Panc1 (cell line): ENCODE results near the gene MOB1A. TPM values are rescaled to one million over a fixed set of nuclear protein-coding genes. Genes with fewer than 3 reads are reported as not detected.
A peak's percentile ranks its signal among the peaks of the same experiment; 100 is the strongest.
"Not testable (repeated sequence)": the region's sequence is repeated elsewhere in the genome, so short reads cannot be mapped to it uniquely, and the experiment has no call there.

Experiments
- ATAC-seq: fragments of 200-7000 bp; cut with Tn5 transposase; 2 replicates; pipeline ENCODE4 v1.9.1; 2020; ENCODE audit warnings: mild to moderate bottlenecking, moderate library complexity
- BruUV-seq: library from RNA; stranded (reverse); fragments of 400-500 nt; replicated peaks from 2 replicates; lab custom pipeline; 2021; lab: Mats Ljungman, UMichigan
- CTCF ChIA-PET: fragments of 300-600 bp; sonication (Branson Sonifier 250); formaldehyde crosslinking; loops from one replicate; lab custom pipeline; 2022; ENCODE audit warnings: antibody characterized with exemption; lab: Charles Lee
- POLR2A ChIA-PET: fragments of 300-600 bp; sonication (Branson Sonifier 250); formaldehyde crosslinking; loops from one replicate; lab custom pipeline; 2022; ENCODE audit warnings: antibody characterized with exemption; lab: Charles Lee
- DNase-seq: peaks from one replicate; pipeline ENCODE4 v3.0.0-alpha.2; 2010; ENCODE audit warnings: low read depth, low spot score
- H3K27ac ChIP-seq: 2 replicates; pipeline ENCODE4 v1.5.1; 2011; ENCODE audit warnings: mild to moderate bottlenecking, low read length, inconsistent platforms
- H3K27me3 ChIP-seq: fragments of 200-500 bp; sonication (Bioruptor generic); 2 replicates; pipeline ENCODE4 v1.6.0; 2014; ENCODE audit warnings: low read length, inconsistent platforms; ENCODE audit not compliant: control insufficient read depth, insufficient read depth
- H3K36me3 ChIP-seq: fragments of 200-500 bp; sonication (Bioruptor generic); 2 replicates; pipeline ENCODE4 v1.5.1; 2014; ENCODE audit warnings: inconsistent platforms, mild to moderate bottlenecking, low read length, moderate library complexity; ENCODE audit not compliant: control insufficient read depth, insufficient read depth
- H3K4me1 ChIP-seq: 2 replicates; pipeline ENCODE4 v1.5.1; 2011; ENCODE audit warnings: inconsistent platforms, mild to moderate bottlenecking, low read length, moderate library complexity; ENCODE audit not compliant: control insufficient read depth, insufficient read depth
- H3K4me3 ChIP-seq, 2 experiments: 2 replicates each; pipeline ENCODE4 v1.5.1; 2011 to 2012; ENCODE audit warnings: low read depth in 2 of 2, low read length in 2 of 2, mild to moderate bottlenecking in 2 of 2, inconsistent platforms in 1 of 2, moderate library complexity in 1 of 2
- H3K9me3 ChIP-seq: fragments of 200-500 bp; sonication (Bioruptor generic); 2 replicates; pipeline ENCODE4 v1.5.1; 2014; ENCODE audit warnings: low read depth, mild to moderate bottlenecking, inconsistent platforms, low read length, moderate library complexity; ENCODE audit not compliant: control insufficient read depth, insufficient read depth
- POLR2AphosphoS5 ChIP-seq: IDR thresholded peaks from 2 replicates; pipeline ENCODE4 v1.6.1; 2012; ENCODE audit warnings: mild to moderate bottlenecking, low read depth, low read length, moderate library complexity
- SIN3A ChIP-seq: IDR thresholded peaks from 2 replicates; pipeline ENCODE4 v1.6.1; 2012; ENCODE audit warnings: low read depth, mild to moderate bottlenecking, low read length, moderate library complexity, borderline replicate concordance; ENCODE audit not compliant: insufficient read depth
- TCF7L2 ChIP-seq: IDR thresholded peaks from 2 replicates; pipeline ENCODE4 v1.6.1; 2011; ENCODE audit warnings: mild to moderate bottlenecking, low read depth, low read length, inconsistent platforms
- in situ Hi-C: cut with HindIII; loops from 2 replicates; pipeline ENCODE4 v1.10.0; 2016; ENCODE audit warnings: low sequenced_read_pairs, low pct_unique_long_range_greater_than_20kb
- intact Hi-C: fragments of 100-400 bp; cut with micrococcal nuclease; formaldehyde crosslinking; loops from one replicate; pipeline ENCODE4 v1.10.0; 2022; ENCODE audit not compliant: unreplicated experiment
- total RNA-seq: library from RNA; stranded (reverse); gene quantifications from one replicate; pipeline ENCODE4 v1.2.1, GENCODE V29; 2021; ENCODE audit not compliant: unreplicated experiment
- TF ChIP-seq, protein P1 (sequence below), 2 experiments: IDR thresholded peaks; 2 replicates each; pipeline ENCODE4 v1.6.1; 2011 to 2012; ENCODE audit warnings: low read depth in 2 of 2, control low read depth in 1 of 2, low read length in 1 of 2, mild to moderate bottlenecking in 1 of 2, moderate library complexity in 1 of 2; ENCODE audit not compliant: insufficient read depth in 1 of 2
- TF ChIP-seq, protein P2 (sequence below): fragments of 450-650 bp; IDR thresholded peaks from 2 replicates; pipeline ENCODE4 v1.5.1; 2017; ENCODE audit warnings: mild to moderate bottlenecking

Gene MOB1A
- total RNA-seq, 1 experiment from 2014 or later, result 184 TPM

DNA sequence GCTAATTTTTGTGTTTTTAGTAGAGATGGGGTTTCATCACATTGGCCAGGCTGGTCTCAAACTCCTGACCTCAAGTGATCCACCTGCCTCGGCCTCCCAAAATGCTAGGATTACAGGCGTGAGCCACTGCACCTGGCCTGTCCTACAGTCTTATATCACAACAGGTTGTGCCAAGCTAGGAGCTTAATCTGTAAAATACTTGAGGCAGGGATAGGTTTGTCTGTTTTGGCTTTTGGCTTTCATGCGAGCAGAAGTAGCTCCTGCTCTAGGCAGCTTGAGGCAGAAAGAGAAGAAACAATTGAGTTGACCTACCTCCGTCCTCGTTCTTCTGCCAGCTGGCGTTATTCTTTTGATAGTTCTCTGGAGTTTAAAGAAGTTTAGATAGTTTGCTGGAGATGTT is 37.1 kb upstream of the MOB1A start:
- POLR2A ChIA-PET, in situ Hi-C loops, H3K9me3 ChIP-seq, H3K27ac ChIP-seq, H3K27me3 ChIP-seq, CTCF ChIA-PET, BruUV-seq, ATAC-seq, DNase-seq, intact Hi-C loops, H3K4me1 ChIP-seq, H3K4me3 ChIP-seq: not testable (repeated sequence)
- H3K36me3 ChIP-seq, result peaks cover 50% of the 10 kb centered on the region

DNA sequence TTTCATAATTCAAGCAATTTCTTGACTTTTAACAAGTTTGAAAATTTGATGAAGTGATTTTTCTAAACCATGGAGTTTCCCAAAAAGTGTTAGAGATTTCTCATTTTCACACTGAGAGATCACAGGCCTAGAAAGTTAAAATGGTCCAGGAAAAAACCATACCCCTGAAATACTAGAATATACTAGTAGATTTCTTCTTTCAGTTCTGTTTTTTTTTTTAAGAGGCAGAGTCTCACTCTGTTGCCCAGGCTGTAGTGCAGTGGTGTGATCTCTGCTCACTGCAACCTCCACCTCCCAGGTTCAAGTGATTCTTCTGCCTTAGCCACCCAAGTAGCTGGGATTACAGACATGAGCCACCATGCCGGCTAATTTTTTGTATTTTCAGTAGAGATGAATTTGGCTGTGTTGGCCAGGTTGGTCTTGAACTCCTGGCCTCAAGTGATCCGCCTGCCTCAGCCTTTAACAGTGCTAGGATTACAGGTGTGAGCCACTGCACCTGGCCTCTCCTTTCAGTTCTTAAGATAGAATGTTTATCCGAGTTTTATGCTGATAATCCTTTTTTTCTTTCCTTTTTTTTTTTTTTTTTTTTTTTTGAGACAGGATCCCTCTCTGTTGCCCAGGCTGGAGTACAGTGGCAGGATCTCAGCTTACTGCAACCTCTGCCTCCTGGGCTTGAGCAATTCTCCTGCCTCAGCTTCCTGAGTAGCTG is 34.2 kb upstream of the MOB1A start:
- Histone ChIP-seq H3K36me3 (peaks cover 53% of the 10 kb centered on the region), H3K27me3 (no peaks in the 10 kb centered on the region), H3K9me3 (no peaks in the 10 kb centered on the region), H3K27ac (no peak overlapping the region), H3K4me1 (peaks cover 23% of the 10 kb centered on the region), H3K4me3 (no peak overlapping the region)
- ChIA-PET CTCF (interaction anchor here (0.7 kb wide), 1 partner anchor 178 kb away, joined by 9 read pairs; no protein-coding TSS in a partner anchor), POLR2A (no interaction called here)
- no peak for TF ChIP-seq POLR2AphosphoS5
- TF ChIP-seq, protein P1, sequence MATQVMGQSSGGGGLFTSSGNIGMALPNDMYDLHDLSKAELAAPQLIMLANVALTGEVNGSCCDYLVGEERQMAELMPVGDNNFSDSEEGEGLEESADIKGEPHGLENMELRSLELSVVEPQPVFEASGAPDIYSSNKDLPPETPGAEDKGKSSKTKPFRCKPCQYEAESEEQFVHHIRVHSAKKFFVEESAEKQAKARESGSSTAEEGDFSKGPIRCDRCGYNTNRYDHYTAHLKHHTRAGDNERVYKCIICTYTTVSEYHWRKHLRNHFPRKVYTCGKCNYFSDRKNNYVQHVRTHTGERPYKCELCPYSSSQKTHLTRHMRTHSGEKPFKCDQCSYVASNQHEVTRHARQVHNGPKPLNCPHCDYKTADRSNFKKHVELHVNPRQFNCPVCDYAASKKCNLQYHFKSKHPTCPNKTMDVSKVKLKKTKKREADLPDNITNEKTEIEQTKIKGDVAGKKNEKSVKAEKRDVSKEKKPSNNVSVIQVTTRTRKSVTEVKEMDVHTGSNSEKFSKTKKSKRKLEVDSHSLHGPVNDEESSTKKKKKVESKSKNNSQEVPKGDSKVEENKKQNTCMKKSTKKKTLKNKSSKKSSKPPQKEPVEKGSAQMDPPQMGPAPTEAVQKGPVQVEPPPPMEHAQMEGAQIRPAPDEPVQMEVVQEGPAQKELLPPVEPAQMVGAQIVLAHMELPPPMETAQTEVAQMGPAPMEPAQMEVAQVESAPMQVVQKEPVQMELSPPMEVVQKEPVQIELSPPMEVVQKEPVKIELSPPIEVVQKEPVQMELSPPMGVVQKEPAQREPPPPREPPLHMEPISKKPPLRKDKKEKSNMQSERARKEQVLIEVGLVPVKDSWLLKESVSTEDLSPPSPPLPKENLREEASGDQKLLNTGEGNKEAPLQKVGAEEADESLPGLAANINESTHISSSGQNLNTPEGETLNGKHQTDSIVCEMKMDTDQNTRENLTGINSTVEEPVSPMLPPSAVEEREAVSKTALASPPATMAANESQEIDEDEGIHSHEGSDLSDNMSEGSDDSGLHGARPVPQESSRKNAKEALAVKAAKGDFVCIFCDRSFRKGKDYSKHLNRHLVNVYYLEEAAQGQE (IDR thresholded peaks at IDR 0.05; ENCODE audit: insufficient read depth in 1 of 2, low read depth in 2 of 2, low read length in 1 of 2), result no peak
- no peak for TF ChIP-seq TCF7L2
- TF ChIP-seq, protein P2, sequence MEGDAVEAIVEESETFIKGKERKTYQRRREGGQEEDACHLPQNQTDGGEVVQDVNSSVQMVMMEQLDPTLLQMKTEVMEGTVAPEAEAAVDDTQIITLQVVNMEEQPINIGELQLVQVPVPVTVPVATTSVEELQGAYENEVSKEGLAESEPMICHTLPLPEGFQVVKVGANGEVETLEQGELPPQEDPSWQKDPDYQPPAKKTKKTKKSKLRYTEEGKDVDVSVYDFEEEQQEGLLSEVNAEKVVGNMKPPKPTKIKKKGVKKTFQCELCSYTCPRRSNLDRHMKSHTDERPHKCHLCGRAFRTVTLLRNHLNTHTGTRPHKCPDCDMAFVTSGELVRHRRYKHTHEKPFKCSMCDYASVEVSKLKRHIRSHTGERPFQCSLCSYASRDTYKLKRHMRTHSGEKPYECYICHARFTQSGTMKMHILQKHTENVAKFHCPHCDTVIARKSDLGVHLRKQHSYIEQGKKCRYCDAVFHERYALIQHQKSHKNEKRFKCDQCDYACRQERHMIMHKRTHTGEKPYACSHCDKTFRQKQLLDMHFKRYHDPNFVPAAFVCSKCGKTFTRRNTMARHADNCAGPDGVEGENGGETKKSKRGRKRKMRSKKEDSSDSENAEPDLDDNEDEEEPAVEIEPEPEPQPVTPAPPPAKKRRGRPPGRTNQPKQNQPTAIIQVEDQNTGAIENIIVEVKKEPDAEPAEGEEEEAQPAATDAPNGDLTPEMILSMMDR, result no peak
- no peak for TF ChIP-seq SIN3A
- in situ Hi-C loops (no loop called here), intact Hi-C loops (no loop called here)
- DNase-seq (no peak), ATAC-seq (no peak)
- no TSS peak for BruUV-seq

DNA sequence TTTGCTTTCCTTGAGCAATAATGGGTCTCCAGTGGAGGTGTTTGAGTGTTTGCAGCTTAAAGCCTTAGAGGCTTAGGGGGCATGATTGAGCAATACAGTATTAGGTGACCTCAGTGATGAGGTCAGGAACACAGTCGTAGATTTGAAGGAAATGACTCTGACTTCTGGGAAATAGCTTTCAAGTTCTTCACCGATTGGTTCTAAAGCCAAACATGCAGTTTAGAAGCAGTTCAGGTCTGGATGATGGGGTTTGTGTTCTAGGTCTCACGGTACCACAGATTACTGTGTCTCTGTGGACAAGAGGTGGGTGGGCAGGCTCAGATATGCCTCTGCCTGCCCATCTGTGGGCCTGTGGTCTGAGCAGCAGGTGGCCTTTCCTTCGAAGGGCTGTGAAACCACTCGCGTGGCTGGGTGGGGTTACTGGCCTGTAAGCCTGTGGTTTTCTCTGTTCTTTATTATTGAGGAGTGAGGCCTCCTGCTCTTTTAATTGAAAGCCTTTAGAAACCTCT is 27.6 kb upstream of the MOB1A start:
- no TSS peak for BruUV-seq
- peaks cover 60% of the 10 kb centered on the region for H3K4me1 ChIP-seq
- no peaks in the 10 kb centered on the region for H3K9me3 ChIP-seq
- H3K4me3 ChIP-seq, result no peak overlapping the region
- H3K36me3 ChIP-seq, result peaks cover 22% of the 10 kb centered on the region
- intact Hi-C loops, result no loop called here
- no peak for DNase-seq
- CTCF ChIA-PET, result no interaction called here
- TF ChIP-seq TCF7L2 (no peak), POLR2AphosphoS5 (0 out of 2 replicates have a peak, but pooled peaks have one; percentile 24)
- POLR2A ChIA-PET, result no interaction called here
- no peak for ATAC-seq
- H3K27ac ChIP-seq, result peak overlapping the region; percentile 55
- no peaks in the 10 kb centered on the region for H3K27me3 ChIP-seq
- in situ Hi-C loops, result no loop called here
